Mucosa of stomach (tissue), 1 donor: ENCODE measurements around the gene LHFPL6.
A peak's percentile ranks its signal among the peaks of the same experiment; 100 is the strongest.

Experiments
- H3K27me3 ChIP-seq: one replicate; pipeline ENCODE4 v1.7.0; 2013; ENCODE audit warnings: mild to moderate bottlenecking, low read length; ENCODE audit not compliant: control insufficient read depth, insufficient read depth
- H3K36me3 ChIP-seq: one replicate; pipeline ENCODE4 v1.7.0; 2013; ENCODE audit warnings: low read length; ENCODE audit not compliant: control insufficient read depth, insufficient read depth
- H3K4me1 ChIP-seq: one replicate; pipeline ENCODE4 v1.7.0; 2013; ENCODE audit warnings: mild to moderate bottlenecking, low read length; ENCODE audit not compliant: control insufficient read depth, insufficient read depth
- H3K4me3 ChIP-seq: one replicate; pipeline ENCODE4 v1.7.0; 2013; ENCODE audit warnings: low read length
- H3K9ac ChIP-seq: one replicate; pipeline ENCODE4 v1.7.0; 2013; ENCODE audit warnings: mild to moderate bottlenecking, low read length, moderate library complexity
- H3K9me3 ChIP-seq: one replicate; pipeline ENCODE4 v1.7.0; 2013; ENCODE audit warnings: mild to moderate bottlenecking, low read length, moderate library complexity; ENCODE audit not compliant: control insufficient read depth
- donor health status: Pancreatic carcinoma.

LHFPL6 gene

DNA sequence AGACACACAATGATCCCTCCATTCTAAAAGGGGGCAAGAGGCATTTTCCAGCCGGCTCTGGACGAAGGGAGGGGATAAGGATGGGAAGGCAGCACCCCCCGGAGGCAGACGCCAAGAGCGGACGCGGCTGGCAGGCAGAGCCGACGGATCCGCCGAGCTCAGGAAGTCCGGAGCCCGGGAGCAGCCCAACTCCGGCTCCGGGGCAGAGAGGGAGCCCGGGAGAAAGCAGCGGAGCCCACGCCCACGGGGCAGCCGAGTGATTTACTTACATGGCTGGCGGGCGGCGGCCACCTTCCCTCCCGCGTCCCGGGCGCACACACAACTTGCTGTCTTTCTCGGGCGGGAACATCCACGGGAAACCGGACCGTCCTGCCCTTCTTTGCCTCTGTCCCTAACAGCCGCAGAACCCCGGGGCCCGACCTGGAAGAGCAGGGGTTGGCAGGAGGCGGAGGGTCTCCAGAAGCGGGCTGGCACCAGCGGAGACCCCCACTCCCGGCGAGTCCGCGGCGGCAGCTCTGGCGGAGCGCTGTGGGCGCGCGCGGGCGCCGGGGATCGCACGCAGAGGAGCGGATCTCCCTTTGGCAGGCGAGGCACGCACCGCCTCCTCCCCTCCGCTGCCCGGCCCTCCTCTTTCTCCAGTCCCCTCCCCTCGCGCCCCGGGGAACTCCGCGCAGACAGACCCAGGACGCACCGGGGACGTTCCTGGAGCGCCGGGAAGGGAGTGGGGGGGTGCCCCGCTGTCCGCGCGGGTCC, at the start of gene LHFPL6:
Gene LHFPL6 (minus strand): TSS at position 580 of the 753 bp plus-strand sequence.
- H3K4me3 ChIP-seq, result peak within 1 kb of the TSS; percentile 39
- no peaks in the 10 kb centered on the region for H3K9me3 ChIP-seq
- no peaks in the 10 kb centered on the region for H3K36me3 ChIP-seq
- H3K27me3 ChIP-seq, result peaks cover 29% of the 10 kb centered on the region
- H3K9ac ChIP-seq, result peak within 1 kb of the TSS; percentile 55
- H3K4me1 ChIP-seq, result no peaks in the 10 kb centered on the region

DNA sequence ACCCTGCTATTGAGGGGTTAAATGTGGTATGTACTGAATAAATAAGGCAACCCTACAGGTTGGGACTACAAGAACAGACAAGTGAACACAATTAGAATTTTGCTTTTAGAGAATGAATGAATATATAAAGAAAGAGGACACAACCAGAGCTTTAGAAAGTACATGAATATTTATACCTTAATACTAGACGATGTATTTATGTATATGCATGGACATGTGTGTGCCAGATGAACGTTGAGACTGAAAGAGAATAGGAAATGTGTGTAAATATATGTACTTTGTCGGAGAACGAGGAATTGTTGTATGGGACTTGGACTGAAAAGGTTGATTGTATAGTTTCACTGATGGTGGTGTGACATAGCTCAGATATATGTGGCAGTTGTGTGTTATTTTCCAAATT, 43.1 kb upstream of the LHFPL6 start:
- no peaks in the 10 kb centered on the region for H3K27me3 ChIP-seq
- H3K4me1 ChIP-seq, result no peaks in the 10 kb centered on the region
- H3K9me3 ChIP-seq, result no peaks in the 10 kb centered on the region
- no peak overlapping the region for H3K9ac ChIP-seq
- no peak overlapping the region for H3K4me3 ChIP-seq
- H3K36me3 ChIP-seq, result no peaks in the 10 kb centered on the region

DNA sequence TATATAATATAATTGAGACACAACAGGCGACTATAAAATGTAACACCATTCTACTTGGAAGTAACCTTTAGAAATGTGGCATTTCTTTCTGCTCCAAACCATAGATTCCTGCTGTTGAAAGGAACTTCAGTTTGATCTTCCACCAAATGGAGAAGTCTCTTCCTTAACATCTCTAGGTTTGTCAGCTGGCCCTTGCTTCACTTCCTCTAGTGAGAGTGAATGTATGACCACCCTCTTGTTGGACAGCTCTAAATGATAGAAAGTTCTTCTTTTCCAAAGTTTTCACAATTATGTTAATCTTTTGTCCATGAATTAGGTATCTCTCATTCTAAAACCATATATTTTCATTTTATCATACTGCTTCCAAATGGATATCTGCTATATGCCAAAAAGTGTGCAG, 38.7 kb upstream of the LHFPL6 start:
- H3K4me1 ChIP-seq, result no peaks in the 10 kb centered on the region
- no peak overlapping the region for H3K9ac ChIP-seq
- H3K36me3 ChIP-seq, result no peaks in the 10 kb centered on the region
- peaks cover 4% of the 10 kb centered on the region for H3K27me3 ChIP-seq
- H3K9me3 ChIP-seq, result no peaks in the 10 kb centered on the region
- H3K4me3 ChIP-seq, result no peak overlapping the region

DNA sequence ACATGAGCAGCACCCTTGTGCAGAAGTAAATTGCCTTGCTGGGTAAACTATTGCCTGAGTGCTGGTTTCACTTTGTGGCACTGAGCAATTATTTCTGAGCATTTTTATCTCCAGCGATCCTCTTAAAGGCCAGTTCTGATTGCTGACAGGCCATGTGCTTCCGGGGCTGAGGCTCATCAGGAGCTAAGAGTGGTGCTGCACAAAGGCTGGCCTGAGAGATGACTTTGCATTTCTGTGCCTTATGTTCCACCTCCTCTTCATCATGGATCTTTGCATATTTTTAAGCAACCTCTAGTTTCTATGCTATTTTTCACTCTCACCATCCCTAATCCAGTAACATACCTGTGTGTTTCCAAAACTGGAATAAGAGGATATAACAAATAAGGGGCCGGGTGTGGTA, 34.9 kb upstream of the LHFPL6 start:
- no peaks in the 10 kb centered on the region for H3K4me1 ChIP-seq
- H3K27me3 ChIP-seq, result peaks cover 9% of the 10 kb centered on the region
- no peaks in the 10 kb centered on the region for H3K9me3 ChIP-seq
- no peak overlapping the region for H3K9ac ChIP-seq
- H3K36me3 ChIP-seq, result no peaks in the 10 kb centered on the region
- H3K4me3 ChIP-seq, result no peak overlapping the region

DNA sequence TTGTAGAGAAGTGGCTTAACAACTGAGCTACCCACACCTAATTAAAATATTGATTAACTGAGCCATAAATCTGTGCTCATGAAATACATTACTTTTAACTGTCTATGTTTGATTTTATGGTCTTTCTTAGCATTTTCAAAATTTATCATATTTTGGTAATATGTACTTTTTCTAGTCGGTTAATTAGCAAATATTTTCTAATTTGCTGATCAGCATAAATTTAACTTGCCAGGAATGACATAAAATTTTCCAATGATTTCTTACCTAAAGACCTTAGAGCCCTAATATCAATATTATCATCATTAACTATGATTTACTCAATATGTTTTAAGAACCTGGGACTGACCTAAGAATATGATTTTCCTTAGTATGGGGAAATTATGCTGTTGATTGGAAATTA, 32.6 kb upstream of the LHFPL6 start:
- Histone ChIP-seq H3K27me3 (peaks cover 9% of the 10 kb centered on the region), H3K4me1 (no peaks in the 10 kb centered on the region), H3K36me3 (no peaks in the 10 kb centered on the region)

DNA sequence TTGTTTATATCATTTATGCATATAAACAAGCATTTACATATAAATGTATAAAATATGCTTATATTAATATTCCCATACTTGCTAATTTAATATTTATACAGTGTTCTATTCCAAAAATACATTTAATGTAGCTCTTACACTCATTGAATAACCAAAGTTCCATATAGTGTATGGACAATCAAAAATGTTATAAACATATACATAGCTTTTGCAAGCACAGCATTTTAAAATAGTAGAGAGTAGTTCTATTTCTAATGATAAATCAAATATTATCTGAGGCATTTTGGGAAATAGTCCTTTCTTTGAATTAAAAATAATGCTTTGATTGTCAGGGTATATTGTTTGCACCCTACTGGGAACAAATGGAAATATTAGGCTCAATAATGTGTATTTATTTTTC, 30.0 kb upstream of the LHFPL6 start:
- Histone ChIP-seq H3K36me3 (no peaks in the 10 kb centered on the region), H3K4me3 (no peak overlapping the region), H3K9ac (no peak overlapping the region), H3K4me1 (no peaks in the 10 kb centered on the region), H3K27me3 (peaks cover 9% of the 10 kb centered on the region), H3K9me3 (no peaks in the 10 kb centered on the region)

More for the DNA sequence above, 32.6 kb upstream of the LHFPL6 start:
- no peak overlapping the region for H3K9ac ChIP-seq
- H3K9me3 ChIP-seq, result no peaks in the 10 kb centered on the region
- H3K4me3 ChIP-seq, result no peak overlapping the region

DNA sequence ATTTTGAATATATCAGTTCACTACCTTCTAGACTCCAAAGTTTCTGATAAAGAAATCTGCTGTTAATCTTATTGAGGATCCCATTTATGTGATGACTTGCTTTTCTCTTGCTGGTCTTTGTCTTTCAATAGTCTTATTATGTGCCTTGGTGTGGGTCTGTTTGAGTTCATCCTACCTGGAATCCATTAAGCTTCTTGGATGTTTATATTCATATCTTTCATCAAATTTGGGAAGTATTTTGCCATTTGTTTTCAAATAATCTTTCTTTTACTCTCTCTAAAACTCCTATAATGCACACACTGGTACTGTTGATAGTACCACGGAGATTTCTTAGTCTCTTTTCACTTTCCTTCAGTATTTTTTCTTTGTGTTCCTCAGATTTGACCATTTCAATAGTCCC, 28.3 kb upstream of the LHFPL6 start:
- H3K36me3 ChIP-seq, result no peaks in the 10 kb centered on the region
- H3K4me1 ChIP-seq, result no peaks in the 10 kb centered on the region
- H3K4me3 ChIP-seq, result no peak overlapping the region
- peaks cover 5% of the 10 kb centered on the region for H3K27me3 ChIP-seq
- H3K9me3 ChIP-seq, result no peaks in the 10 kb centered on the region
- H3K9ac ChIP-seq, result no peak overlapping the region

DNA sequence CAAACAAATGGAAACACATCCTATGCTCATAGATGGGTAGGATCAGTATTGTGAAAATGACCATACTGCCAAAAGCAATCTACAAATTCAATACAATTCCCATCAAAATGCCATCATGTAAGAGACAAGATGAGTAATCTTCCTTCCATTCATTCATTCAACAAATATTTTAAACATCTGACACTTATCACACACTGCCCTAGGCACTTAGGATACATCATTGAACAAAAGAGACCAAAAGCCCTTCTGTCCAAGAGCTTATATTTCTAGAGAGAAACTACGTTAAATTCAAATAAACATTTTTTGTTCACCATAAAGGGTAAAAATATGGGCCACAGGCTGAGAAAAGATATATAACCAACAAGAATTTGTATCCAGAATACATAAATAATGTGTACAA, 20.5 kb upstream of the LHFPL6 start:
- Histone ChIP-seq H3K9me3 (no peaks in the 10 kb centered on the region), H3K4me3 (no peak overlapping the region), H3K4me1 (no peaks in the 10 kb centered on the region), H3K27me3 (no peaks in the 10 kb centered on the region), H3K9ac (no peak overlapping the region), H3K36me3 (no peaks in the 10 kb centered on the region)

DNA sequence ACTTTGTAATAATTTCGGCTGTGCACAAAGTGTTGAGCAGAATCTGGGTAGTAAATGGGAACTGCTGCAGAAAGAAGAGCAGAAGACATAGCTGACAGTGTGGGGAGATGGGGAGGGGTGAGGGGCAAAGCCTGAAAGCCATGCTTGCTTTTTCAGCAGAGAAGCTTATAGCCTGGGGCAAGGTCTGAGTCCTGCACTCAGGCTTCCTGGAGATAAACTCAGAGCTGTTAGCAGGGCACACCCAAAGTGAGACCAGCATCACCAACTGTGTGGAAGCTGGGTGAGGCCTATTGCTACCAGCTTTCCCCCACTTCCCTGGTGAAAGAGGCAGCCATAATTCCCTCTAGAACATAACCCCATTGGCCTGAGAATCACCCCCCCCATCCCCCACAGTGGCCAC, 15.6 kb upstream of the LHFPL6 start:
- no peak overlapping the region for H3K9ac ChIP-seq

DNA sequence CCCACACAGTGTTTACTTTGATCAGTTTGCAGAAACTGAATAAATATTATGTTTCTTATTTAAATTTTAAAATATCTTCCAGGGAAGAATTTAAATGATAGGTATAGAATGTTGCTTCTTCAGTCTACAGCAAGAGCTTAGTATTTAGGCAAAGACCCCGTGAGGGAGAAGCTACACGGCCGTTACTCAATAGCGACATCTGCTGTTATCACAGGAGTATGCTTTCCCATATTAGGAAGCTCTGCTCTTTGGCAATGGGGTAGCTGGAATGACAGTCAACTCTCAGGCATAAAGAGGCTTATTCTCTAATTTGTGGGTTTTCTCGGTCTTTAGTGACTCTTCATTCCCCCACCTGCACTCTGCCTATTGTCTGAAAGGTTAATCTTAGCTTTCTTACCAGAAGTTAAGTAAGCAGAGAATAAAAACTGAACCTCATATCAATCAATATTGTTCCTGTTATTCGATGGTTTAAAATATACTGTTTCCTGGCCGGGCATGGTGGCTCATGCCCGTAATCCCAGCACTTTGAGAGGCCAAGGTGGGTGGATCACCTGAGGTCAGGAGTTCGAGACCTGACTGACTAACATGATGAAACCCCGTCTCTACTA, 13.2 kb upstream of the LHFPL6 start:
- no peaks in the 10 kb centered on the region for H3K9me3 ChIP-seq
- H3K27me3 ChIP-seq, result no peaks in the 10 kb centered on the region
- no peaks in the 10 kb centered on the region for H3K36me3 ChIP-seq
- no peak overlapping the region for H3K4me3 ChIP-seq
- H3K9ac ChIP-seq, result no peak overlapping the region
- H3K4me1 ChIP-seq, result no peaks in the 10 kb centered on the region

More for the DNA sequence above, 15.6 kb upstream of the LHFPL6 start:
- Histone ChIP-seq H3K27me3 (no peaks in the 10 kb centered on the region), H3K36me3 (no peaks in the 10 kb centered on the region), H3K4me3 (no peak overlapping the region), H3K9me3 (no peaks in the 10 kb centered on the region), H3K4me1 (no peaks in the 10 kb centered on the region)

DNA sequence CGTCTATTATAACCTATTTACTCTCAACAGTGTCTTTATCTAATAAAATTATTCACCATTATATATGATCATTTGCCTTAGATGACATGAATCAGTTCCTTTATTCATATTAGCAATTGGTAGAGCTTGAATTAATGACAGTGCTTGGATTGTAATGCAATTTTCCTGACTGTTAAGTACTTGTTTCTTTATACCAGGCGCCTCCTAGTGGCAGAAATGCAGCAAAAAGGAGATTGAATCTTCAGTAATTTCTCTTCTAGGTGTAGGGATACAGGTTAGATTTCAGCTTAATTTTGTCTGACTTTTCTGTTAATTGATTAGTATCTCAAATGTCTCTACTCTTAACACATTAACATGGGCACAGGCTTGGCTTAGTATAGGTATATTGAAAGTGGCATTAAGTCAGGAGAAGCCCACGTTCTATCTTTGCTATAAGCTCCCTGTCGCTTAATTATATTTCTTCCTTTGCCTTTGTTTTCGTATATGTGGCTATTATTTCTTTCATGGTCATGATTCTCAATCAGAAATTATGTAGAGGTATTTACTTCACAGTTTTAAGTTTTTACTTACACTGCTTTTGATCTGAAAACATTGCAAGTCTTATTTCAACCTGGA, 9.1 kb upstream of the LHFPL6 start:
- Histone ChIP-seq H3K27me3 (no peaks in the 10 kb centered on the region), H3K4me3 (no peak overlapping the region), H3K36me3 (no peaks in the 10 kb centered on the region), H3K4me1 (no peaks in the 10 kb centered on the region), H3K9ac (no peak overlapping the region), H3K9me3 (no peaks in the 10 kb centered on the region)

DNA sequence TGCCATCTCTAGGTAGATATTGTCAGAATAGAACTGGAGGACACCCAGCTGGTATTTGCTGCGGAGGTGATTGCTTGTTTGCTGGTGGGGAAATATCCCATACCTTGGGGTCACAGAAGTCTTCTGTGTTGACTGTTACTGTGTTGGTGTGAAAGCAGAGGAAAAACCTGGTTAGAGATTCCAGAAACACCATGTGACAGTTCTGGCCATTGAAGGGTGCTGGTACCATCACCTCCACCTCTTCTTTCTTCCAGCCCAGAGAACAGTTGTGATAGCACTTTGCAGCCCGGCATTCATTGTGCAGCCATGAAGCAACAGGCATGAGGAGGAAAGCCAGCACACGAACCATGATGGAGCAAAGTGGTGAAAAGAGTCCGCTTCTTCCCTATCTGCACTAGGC, 4.9 kb upstream of the LHFPL6 start:
- Histone ChIP-seq H3K4me3 (no peak overlapping the region), H3K9me3 (no peaks in the 10 kb centered on the region), H3K36me3 (no peaks in the 10 kb centered on the region), H3K4me1 (no peaks in the 10 kb centered on the region), H3K27me3 (peaks cover 9% of the 10 kb centered on the region), H3K9ac (no peak overlapping the region)
